ENCODE data around the gene SYTL1. TPM values are rescaled to one million over a fixed set of nuclear protein-coding genes. Genes with fewer than 3 reads are reported as not detected.

Gene SYTL1
- polyA plus RNA-seq, 1 of the 3 experiments (the other 2 are of a cell fraction), result 3.0 TPM

DNA sequence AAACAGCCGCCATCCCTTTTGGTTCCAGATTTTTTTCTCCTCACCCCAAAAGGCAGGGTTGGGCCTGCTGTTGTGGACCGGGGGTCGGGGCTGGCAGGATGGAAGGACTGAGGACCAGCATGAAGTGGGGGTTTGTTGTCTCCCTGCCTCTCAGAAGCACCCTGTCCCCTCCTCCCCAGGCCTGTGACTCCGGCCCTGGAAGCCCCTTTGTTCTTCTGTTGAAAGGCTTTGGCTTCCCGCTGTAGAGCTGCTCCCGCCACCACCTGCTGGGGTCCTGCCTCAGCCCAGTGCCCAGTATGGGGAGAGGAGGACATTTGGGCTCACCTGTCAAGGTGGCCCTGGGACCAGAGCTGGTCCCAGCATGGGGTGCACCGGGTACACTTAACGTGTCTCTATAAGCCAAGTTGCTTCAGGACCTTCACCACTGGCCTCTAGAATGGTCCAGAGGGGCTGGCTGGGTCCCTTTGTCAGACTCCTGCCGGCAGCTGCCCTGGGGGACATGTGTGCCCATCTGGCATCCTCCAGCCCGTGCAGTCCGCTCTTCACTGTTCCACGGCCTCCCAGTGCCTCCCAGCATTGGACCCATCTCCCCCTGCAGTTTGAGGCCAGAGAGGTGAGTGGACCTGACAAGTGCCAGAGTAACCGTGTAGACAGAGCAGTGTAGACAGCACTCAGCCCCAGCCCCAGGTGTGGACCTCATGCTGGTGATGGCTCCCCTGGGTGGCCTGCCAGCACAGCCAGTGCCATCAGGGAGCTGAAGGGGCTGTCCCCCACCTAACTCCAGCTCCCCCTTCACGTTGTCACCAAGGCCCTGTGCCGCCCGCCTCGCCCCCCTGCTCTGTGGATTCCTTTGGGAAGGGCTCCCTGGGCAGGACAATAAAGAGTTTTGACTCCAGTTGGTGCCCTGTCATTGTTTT, 6.1 kb upstream of the SYTL1 start:
- no peak overlapping the region for H2AFZ ChIP-seq (ENCODE audit: low read depth)
- ChIA-PET POLR2A (interaction anchor here (1.5 kb wide), 1 partner anchor 13 kb away, joined by 5 read pairs; no protein-coding TSS in a partner anchor), CTCF (interaction anchor here (1.2 to 7.4 kb wide), 6 partner anchors 8 to 271 kb away, joined by 3 to 85 read pairs (median 7); no protein-coding TSS in a partner anchor)
- no peaks in the 10 kb centered on the region for H3K9me3 ChIP-seq
- H3K9ac ChIP-seq, result no peak overlapping the region
- TF ChIP-seq FOSL2 (IDR thresholded peaks at IDR 0.05; ENCODE audit: borderline replicate concordance, low read depth), result no peak
- no peak for TF ChIP-seq RFX5 (IDR thresholded peaks at IDR 0.05; ENCODE audit: low read length)
- no peak for TF ChIP-seq CTCF (IDR thresholded peaks at IDR 0.05)
- TF ChIP-seq TEAD4 (IDR thresholded peaks at IDR 0.05; ENCODE audit: borderline replicate concordance, insufficient read depth), result no peak
- TF ChIP-seq SIN3A (IDR thresholded peaks at IDR 0.05; ENCODE audit: borderline replicate concordance, low read depth, low read length), result no peak
- no peak for TF ChIP-seq CHD2 (IDR thresholded peaks at IDR 0.05; ENCODE audit: low read length, partially characterized antibody)
- TF ChIP-seq EP300 (IDR thresholded peaks at IDR 0.05; ENCODE audit: borderline replicate concordance in 1 of 2, low read depth in 1 of 2, low read length in 1 of 2), result no peak
- TF ChIP-seq YY1 (IDR thresholded peaks at IDR 0.05; ENCODE audit: low read depth), result no peak
- TF ChIP-seq, protein P1, sequence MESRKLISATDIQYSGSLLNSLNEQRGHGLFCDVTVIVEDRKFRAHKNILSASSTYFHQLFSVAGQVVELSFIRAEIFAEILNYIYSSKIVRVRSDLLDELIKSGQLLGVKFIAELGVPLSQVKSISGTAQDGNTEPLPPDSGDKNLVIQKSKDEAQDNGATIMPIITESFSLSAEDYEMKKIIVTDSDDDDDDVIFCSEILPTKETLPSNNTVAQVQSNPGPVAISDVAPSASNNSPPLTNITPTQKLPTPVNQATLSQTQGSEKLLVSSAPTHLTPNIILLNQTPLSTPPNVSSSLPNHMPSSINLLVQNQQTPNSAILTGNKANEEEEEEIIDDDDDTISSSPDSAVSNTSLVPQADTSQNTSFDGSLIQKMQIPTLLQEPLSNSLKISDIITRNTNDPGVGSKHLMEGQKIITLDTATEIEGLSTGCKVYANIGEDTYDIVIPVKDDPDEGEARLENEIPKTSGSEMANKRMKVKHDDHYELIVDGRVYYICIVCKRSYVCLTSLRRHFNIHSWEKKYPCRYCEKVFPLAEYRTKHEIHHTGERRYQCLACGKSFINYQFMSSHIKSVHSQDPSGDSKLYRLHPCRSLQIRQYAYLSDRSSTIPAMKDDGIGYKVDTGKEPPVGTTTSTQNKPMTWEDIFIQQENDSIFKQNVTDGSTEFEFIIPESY (IDR thresholded peaks at IDR 0.05; ENCODE audit: borderline replicate concordance, low read depth), result no peak
- TF ChIP-seq EZH2phosphoT487 (IDR thresholded peaks at IDR 0.05; ENCODE audit: borderline replicate concordance, low read depth), result no peak
- no peak for TF ChIP-seq GATA2 (CRISPR knock-in tag; IDR thresholded peaks at IDR 0.05)
- no peak for TF ChIP-seq TCF12 (IDR thresholded peaks at IDR 0.05)
- no peak for TF ChIP-seq USF2 (IDR thresholded peaks at IDR 0.05; ENCODE audit: borderline replicate concordance, low read depth, low read length)
- TF ChIP-seq FOXJ3 (CRISPR knock-in tag; IDR thresholded peaks at IDR 0.05), result no peak
- TF ChIP-seq RCOR1 (IDR thresholded peaks at IDR 0.05; ENCODE audit: low read length), result no peak
- TF ChIP-seq, protein P2, sequence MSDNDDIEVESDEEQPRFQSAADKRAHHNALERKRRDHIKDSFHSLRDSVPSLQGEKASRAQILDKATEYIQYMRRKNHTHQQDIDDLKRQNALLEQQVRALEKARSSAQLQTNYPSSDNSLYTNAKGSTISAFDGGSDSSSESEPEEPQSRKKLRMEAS (IDR thresholded peaks at IDR 0.05; ENCODE audit: low read depth), result no peak
- TF ChIP-seq SMC3 (IDR thresholded peaks at IDR 0.05; ENCODE audit: low read depth, low read length), result no peak
- no peak for TF ChIP-seq ELF1 (IDR thresholded peaks at IDR 0.05)
- TF ChIP-seq, protein P3, sequence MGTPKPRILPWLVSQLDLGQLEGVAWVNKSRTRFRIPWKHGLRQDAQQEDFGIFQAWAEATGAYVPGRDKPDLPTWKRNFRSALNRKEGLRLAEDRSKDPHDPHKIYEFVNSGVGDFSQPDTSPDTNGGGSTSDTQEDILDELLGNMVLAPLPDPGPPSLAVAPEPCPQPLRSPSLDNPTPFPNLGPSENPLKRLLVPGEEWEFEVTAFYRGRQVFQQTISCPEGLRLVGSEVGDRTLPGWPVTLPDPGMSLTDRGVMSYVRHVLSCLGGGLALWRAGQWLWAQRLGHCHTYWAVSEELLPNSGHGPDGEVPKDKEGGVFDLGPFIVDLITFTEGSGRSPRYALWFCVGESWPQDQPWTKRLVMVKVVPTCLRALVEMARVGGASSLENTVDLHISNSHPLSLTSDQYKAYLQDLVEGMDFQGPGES (IDR thresholded peaks at IDR 0.05; ENCODE audit: low read depth, low read length), result no peak
- TF ChIP-seq USF1 (IDR thresholded peaks at IDR 0.05; ENCODE audit: borderline replicate concordance, low read depth), result no peak
- no peaks in the 10 kb centered on the region for H3K9me2 ChIP-seq
- peaks cover 4 to 48% of the 10 kb centered on the region in 2 experiments for H3K36me3 ChIP-seq (replicated peaks in 1 of 2; ENCODE audit: control insufficient read depth in 1 of 2, insufficient read depth in 2 of 2, low read length in 1 of 2)
- H3K4me1 ChIP-seq (ENCODE audit: control insufficient read depth in 1 of 2, insufficient read depth in 2 of 2, low read depth in 1 of 2, low read length in 1 of 2), result no peaks in the 10 kb centered on the region
- H3K79me2 ChIP-seq (ENCODE audit: insufficient read depth), result 0 out of 2 replicates have a peak, but pooled peaks cover 3% of the 10 kb centered on the region
- no peak overlapping the region for H3K4me3 ChIP-seq (ENCODE audit: low read depth in 2 of 2, low read length in 1 of 2)
- no peak for DNase-seq
- no peaks in the 10 kb centered on the region for H3K27me3 ChIP-seq (ENCODE audit: insufficient read depth)
- H3F3A ChIP-seq (replicated peaks; ENCODE audit: insufficient read depth), result no peaks in the 10 kb centered on the region
- WGBS (ENCODE audit: low lambda C conversion rate), result 95% methylated on average over 10 of the region's 17 CpGs
- H3K27ac ChIP-seq (ENCODE audit: low read depth in 2 of 2, low read length in 1 of 2), result no peak overlapping the region
- no peak overlapping the region for H3K4me2 ChIP-seq
- no peaks in the 10 kb centered on the region for H4K20me1 ChIP-seq (ENCODE audit: insufficient read depth)
